ENCODE measurements around the gene ELP1. TPM values are rescaled to one million over a fixed set of nuclear protein-coding genes. Genes with fewer than 3 reads are reported as not detected.

The ELP1 gene
- total RNA-seq, result 25.2 TPM
- 12.9 TPM for polyA plus RNA-seq (ENCODE audit: insufficient read depth, low read depth, low replicate concordance)
- long read RNA-seq, donor 1, full-length matches to known transcripts, result 3 of 3 reads
- long read RNA-seq, donor 1, partial matches to known transcripts, result 0 of 3 reads
- long read RNA-seq, donor 1, other reads (novel, unspliced or antisense), result 0 of 3 reads
- long read RNA-seq, donor 2, full-length matches to known transcripts, result 1 of 1 reads
- long read RNA-seq, donor 2, partial matches to known transcripts, result 0 of 1 reads
- long read RNA-seq, donor 2, other reads (novel, unspliced or antisense), result 0 of 1 reads
- long read RNA-seq, donor 3, full-length matches to known transcripts, result 3 of 3 reads
- long read RNA-seq, donor 3, partial matches to known transcripts, result 0 of 3 reads
- long read RNA-seq, donor 3, other reads (novel, unspliced or antisense), result 0 of 3 reads
- long read RNA-seq, donor 4, full-length matches to known transcripts, result 2 of 2 reads
- long read RNA-seq, donor 4, partial matches to known transcripts, result 0 of 2 reads
- long read RNA-seq, donor 4, other reads (novel, unspliced or antisense), result 0 of 2 reads
- long read RNA-seq, donor 5, result 0 reads
- long read RNA-seq, donor 6, result 0 reads
- long read RNA-seq, donor 7, full-length matches to known transcripts, result 16 of 31 reads
- long read RNA-seq, donor 7, partial matches to known transcripts, result 3 of 31 reads
- long read RNA-seq, donor 7, other reads (novel, unspliced or antisense), result 12 of 31 reads
- long read RNA-seq, donor 8, full-length matches to known transcripts, result 1 of 1 reads
- long read RNA-seq, donor 8, partial matches to known transcripts, result 0 of 1 reads
- long read RNA-seq, donor 8, other reads (novel, unspliced or antisense), result 0 of 1 reads
- long read RNA-seq, donor 9, result 0 reads
- long read RNA-seq, donor 10, full-length matches to known transcripts, result 2 of 2 reads
- long read RNA-seq, donor 10, partial matches to known transcripts, result 0 of 2 reads
- long read RNA-seq, donor 10, other reads (novel, unspliced or antisense), result 0 of 2 reads

- H3K9ac ChIP-seq (ENCODE audit: low read length in 3 of 3), result peak within 1 kb of the TSS; percentile 92 to 98 (median 95)
- peak within 1 kb of the TSS; percentile 85 to 95 for H3K27ac ChIP-seq (ENCODE audit: low read depth in 2 of 2, low read length in 2 of 2)
- no peaks in the 10 kb centered on the region for H3K27me3 ChIP-seq (ENCODE audit: control insufficient read depth, insufficient read depth, low read length)
- H3K4me1 ChIP-seq (ENCODE audit: control insufficient read depth in 2 of 3, insufficient read depth in 2 of 3, low read depth in 1 of 3, low read length in 3 of 3), result peaks cover 8 to 10% (median 9%) of the 10 kb centered on the region in 3 donors
- DNase-seq, result peak; percentile 95 to 98 (median 97)
- no peak for TF ChIP-seq CTCF (IDR thresholded peaks at IDR 0.05; ENCODE audit: borderline replicate concordance, extremely low read depth, insufficient read depth)
- FAIRE-seq, result no peak
- peak within 1 kb of the TSS; percentile 85 to 100 (median 99) for H3K4me3 ChIP-seq (ENCODE audit: low read length in 3 of 3)
- peaks cover under 1 to 3% (median 3%) of the 10 kb centered on the region in 3 donors for H3K36me3 ChIP-seq (ENCODE audit: control insufficient read depth in 2 of 3, insufficient read depth in 3 of 3, low read length in 3 of 3)
- intact Hi-C loops (cut with DNase I), result no loop called here
- no peaks in the 10 kb centered on the region for H3K9me3 ChIP-seq (ENCODE audit: control insufficient read depth in 2 of 3, insufficient read depth in 1 of 3, low read length in 3 of 3)
Observed at GRCh38 chr9:108933718-108934322, at the start of gene ELP1. ELP1 (minus strand) TSS chr9:108934124; CDS start chr9:108931146, 2,978 bp downstream.

- intact Hi-C loops (cut with DNase I), result no loop called here
- DNase-seq (no peak), FAIRE-seq (no peak)
- H3K9ac ChIP-seq (ENCODE audit: low read length in 3 of 3), result no peak overlapping the region
- H3K9me3 ChIP-seq (ENCODE audit: control insufficient read depth in 2 of 3, insufficient read depth in 1 of 3, low read length in 3 of 3), result no peaks in the 10 kb centered on the region
- no peak overlapping the region for H3K4me3 ChIP-seq (ENCODE audit: low read length in 3 of 3)
- no peak overlapping the region for H3K27ac ChIP-seq (ENCODE audit: low read depth in 2 of 2, low read length in 2 of 2)
- no peaks in the 10 kb centered on the region for H3K27me3 ChIP-seq (ENCODE audit: control insufficient read depth, insufficient read depth, low read length)
- H3K4me1 ChIP-seq (ENCODE audit: control insufficient read depth in 2 of 3, insufficient read depth in 2 of 3, low read depth in 1 of 3, low read length in 3 of 3), result no peaks in the 10 kb centered on the region
- H3K36me3 ChIP-seq (ENCODE audit: control insufficient read depth in 2 of 3, insufficient read depth in 3 of 3, low read length in 3 of 3), result peaks cover 0 to 22% (median 0%) of the 10 kb centered on the region in 3 donors
- TF ChIP-seq CTCF (IDR thresholded peaks at IDR 0.05; ENCODE audit: borderline replicate concordance, extremely low read depth, insufficient read depth), result no peak
Observed at GRCh38 chr9:108980893-108981292, 47.0 kb upstream of the ELP1 start.

- Histone ChIP-seq H3K36me3 (ENCODE audit: control insufficient read depth in 2 of 3, insufficient read depth in 3 of 3, low read length in 3 of 3) (peaks cover 0 to 22% (median 0%) of the 10 kb centered on the region in 3 donors), H3K4me3 (ENCODE audit: low read length in 3 of 3) (no peak overlapping the region), H3K27me3 (ENCODE audit: control insufficient read depth, insufficient read depth, low read length) (no peaks in the 10 kb centered on the region), H3K9ac (ENCODE audit: low read length in 3 of 3) (no peak overlapping the region), H3K4me1 (ENCODE audit: control insufficient read depth in 2 of 3, insufficient read depth in 2 of 3, low read depth in 1 of 3, low read length in 3 of 3) (peaks cover 0 to 4% (median 3%) of the 10 kb centered on the region in 3 donors), H3K9me3 (ENCODE audit: control insufficient read depth in 2 of 3, insufficient read depth in 1 of 3, low read length in 3 of 3) (no peaks in the 10 kb centered on the region), H3K27ac (ENCODE audit: low read depth in 2 of 2, low read length in 2 of 2) (no peak overlapping the region)
- no peak for TF ChIP-seq CTCF (IDR thresholded peaks at IDR 0.05; ENCODE audit: borderline replicate concordance, extremely low read depth, insufficient read depth)
- FAIRE-seq (no peak), DNase-seq (peak in 1 of 5 donors; percentile 10)
- intact Hi-C loops (cut with DNase I), result no loop called here
Observed at GRCh38 chr9:108978205-108978604, 44.3 kb upstream of the ELP1 start.

Measured in kidney (tissue), 22 donors.